DMS53 (cell line): Measurements from ENCODE around the gene PKNOX2.

Experiments used
- DNase-seq: peaks from one replicate; lab custom pipeline; 2025; lab: John Stamatoyannopoulos, UW

PKNOX2 gene

GRCh38 chr11:125235071-125235471 is 70.5 kb downstream of the PKNOX2 start:
- DNase-seq: no peak

GRCh38 chr11:125236072-125236825 is 71.7 kb downstream of the PKNOX2 start:
- no peak for DNase-seq

DNA sequence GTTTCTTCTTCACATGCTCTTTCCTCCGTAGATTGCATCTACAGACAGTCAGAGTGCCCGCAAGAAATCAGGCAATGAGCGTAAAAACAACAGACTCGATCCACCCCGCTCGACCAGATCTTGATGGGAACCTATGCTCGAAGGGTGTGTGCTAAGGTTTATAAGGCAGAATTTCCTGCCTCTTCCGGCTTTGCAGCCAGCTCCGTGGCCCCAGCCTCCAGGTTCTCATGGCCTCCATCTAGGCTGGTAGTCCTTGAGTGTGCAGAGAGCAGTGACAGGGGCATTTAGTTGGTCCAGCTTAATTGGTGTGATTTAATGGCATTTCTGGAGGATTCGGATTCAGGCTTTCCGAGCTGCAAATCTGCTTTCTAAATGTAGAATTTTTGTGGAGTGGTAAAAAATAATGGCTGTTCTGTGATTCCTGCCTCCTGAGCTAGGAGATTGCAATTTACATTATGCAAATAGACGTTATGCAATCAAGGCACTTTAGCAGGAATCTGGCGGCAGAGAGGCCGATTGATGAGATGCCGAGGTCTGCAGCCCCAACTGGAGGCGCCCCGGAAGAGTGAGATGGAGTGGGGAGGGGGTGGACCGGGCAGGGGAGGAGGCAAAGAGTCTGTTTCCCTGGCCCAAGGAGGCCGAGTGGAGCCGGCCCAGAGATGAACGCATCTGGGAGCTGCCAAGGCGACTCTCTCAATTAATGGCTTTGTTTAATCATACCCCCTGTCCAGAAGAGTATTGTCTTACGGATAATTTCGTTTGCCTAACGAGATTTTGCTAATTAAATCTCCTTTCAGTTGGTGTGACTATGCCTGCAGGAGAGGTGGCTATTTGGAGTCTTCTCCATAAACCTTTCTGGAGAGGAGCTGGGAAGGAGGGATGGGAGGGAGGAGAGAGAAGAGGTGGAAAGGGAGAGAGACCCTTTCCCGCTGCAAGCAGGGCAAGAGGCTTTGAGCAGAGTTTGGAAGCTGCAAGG is 75.3 kb downstream of the PKNOX2 start:
- no peak for DNase-seq

GRCh38 chr11:125241104-125241503 is 76.6 kb downstream of the PKNOX2 start:
- no peak for DNase-seq

- DNase-seq: no peak
Observed at GRCh38 chr11:125242141-125242775, 77.7 kb downstream of the PKNOX2 start.

DNA sequence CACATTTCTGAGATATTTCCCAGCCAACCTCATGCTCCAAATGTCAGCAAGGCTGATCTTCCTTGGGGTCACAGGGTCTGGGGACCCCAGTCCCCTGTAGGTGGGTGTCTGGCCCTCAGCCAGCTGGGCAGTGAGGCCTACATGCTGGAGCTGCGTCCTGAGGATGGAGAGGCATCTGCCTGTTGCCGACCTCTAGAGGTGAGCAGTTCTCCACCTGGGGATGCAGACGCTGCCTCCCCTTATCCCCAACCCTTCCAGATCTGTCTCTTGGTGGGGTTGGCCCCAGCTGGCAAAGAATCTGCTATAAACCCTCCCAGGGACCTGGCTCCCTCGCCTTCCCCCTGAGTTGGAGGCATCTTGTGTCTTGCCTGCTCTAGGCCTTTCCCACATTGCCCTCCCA is 79.6 kb downstream of the PKNOX2 start:
- DNase-seq: no peak

- DNase-seq: no peak
Observed at GRCh38 chr11:125245299-125245698, 80.7 kb downstream of the PKNOX2 start.

DNA sequence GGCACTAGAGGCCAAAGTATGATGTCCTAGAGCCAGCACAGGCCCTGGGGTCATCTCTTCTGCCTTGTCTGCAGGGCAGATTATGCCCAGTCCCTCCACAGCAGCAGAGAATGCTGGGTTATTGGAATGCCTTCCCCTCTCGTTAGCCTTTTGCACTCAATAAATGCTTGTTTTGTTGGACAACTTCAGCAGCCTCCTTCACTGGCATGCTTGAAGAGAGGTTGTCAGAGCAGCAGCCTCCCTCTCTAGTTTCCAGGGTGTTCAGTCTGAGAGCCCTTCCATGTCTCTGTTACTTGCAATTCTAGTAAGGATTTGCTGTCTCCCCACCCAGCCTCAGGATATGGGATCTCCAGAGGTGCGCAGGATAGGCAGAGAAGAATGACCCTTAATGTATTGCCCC is 82.9 kb downstream of the PKNOX2 start:
- no peak for DNase-seq

GRCh38 chr11:125250318-125251213 is 86.0 kb downstream of the PKNOX2 start:
- DNase-seq: no peak

GRCh38 chr11:125251214-125251545 is 86.6 kb downstream of the PKNOX2 start:
- DNase-seq: no peak

GRCh38 chr11:125251956-125252355 is 87.4 kb downstream of the PKNOX2 start:
- DNase-seq: peak; percentile 34

DNA sequence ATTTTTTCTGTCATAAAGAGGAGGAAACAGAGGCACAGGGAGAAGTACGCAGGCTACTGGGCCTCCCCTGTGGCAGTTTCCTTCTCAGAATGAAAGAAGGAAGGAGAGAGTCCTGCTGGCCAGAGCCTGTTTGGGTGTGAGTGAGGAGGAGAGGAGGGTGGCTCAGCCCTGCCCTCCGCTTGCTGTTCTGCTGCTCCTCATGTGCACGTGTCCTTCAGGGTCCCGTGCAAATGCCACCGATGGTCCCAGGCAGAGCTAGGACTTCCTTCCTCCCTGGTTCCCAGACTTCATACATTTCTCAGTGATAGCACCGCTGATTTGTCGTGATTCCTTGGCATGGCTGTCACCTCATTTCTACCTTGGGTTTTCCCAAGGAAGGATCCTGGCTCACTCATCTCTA is 88.7 kb downstream of the PKNOX2 start:
- DNase-seq: no peak

DNA sequence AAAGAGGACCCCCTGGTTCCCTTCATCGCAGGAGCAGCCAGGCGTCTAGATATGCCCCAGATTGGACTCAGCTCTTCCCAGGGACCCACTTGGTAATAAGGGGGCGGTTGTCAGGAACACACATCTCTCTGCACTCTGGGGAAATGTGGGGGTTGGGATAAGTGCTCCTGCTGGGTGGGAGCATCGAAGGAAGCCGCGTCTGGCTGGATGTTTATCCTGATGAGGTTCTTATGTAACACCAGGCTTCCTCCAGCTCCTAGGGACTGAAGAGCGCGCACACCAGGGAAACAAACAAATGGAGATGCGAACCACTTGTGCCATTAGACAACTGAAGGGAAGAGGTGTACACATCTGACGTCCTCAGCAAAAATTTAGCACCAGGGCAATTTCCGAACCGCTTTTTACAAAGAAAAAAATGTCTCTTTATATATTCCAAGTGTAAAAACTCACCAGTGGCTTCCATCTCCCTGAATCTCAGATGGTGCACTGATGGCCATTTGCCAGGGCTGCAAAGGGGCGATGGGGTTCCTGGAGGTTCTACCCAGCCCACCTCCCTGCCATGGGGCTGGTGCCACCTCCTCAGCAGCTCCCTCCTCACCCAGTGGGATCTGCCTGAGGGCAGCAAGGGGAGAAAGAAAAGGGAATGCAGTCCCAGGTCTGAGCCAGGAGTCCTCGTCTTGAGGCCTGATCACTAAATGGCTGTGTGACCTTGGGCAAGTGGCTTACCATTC is 89.4 kb downstream of the PKNOX2 start:
- DNase-seq: no peak

GRCh38 chr11:125256541-125257189 is 92.1 kb downstream of the PKNOX2 start:
- DNase-seq: no peak

GRCh38 chr11:125257190-125257579 is 92.6 kb downstream of the PKNOX2 start:
- DNase-seq: peak; percentile 22

DNA sequence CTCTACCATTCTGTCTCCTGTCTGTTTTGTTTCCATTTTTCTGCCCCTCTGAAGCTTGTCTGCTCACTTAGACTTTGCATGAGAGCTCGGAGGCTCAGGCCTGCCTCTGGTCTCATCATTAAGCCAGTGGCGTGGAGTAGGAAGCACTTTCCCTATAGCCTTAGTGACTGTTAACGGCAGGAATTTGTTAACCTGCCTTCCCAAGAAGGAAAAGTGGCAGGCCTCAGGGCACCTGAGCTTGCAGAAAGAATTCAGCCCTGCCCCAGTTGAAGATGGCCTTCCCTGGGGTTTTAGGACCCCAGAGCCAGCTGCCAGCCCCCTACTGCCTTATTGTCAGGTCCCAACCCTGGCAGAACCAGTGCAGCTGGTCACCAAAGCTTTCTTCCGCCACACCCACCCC is 93.2 kb downstream of the PKNOX2 start:
- DNase-seq: no peak

DNA sequence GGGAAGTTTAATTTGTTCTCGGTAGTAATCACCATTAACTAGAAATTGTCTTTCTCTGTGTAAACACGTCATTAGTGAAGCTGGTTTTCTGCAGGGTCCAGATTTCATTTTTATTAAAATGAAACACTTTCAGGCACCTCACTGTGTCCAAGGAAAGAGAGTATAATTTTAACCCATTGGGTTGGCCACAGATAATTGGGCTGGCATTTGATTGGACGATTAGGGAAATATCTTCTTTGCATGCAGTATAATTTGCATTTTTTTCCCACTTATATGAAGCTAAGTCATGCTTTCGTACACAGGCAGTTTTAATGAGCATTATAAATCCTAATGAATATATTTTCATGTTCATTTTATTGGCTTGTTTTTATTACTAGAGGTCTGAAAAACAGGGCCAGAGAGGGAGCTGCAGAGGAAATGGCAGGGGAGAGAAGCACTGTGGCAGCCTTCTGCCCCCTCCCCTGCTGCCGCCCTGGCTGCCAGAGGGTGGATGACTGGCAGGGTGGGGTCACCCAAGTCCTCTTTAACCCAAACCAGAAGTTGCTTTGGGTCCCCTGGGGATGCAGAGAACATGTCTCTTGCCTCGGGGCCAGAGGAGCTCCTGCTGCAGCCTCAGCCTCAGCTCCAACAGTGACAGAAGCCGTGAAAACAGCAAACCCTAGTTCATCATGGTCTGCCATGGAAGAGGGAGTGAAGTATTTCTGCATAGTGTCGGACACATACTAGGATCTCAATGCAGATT is 93.9 kb downstream of the PKNOX2 start:
- no peak for DNase-seq

DNA sequence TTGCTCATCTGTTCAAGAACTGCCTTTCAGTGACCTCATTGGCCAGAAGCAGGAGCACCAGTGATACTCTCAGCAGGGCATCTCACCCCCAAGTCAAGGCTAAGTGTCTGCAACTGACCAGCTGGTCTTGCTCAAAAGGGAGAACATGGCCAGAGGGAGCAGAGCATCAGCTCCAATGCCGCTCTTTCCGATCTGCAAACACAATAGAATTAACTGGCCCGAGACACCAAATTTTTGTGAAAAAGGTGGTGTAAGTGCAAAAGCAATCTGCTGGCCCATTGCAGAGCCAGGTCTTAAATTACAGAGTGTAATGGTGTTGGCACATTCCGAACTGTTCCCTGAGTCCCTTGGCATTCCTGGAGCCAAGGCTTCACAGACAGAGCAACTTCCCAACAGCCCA is 97.0 kb downstream of the PKNOX2 start:
- no peak for DNase-seq

- peak; percentile 41 for DNase-seq
Observed at GRCh38 chr11:125262194-125262829, 97.8 kb downstream of the PKNOX2 start.
